K562 (cell line): ENCODE measurements around the gene PTPN20. TPM values are rescaled to one million over a fixed set of nuclear protein-coding genes. Genes with fewer than 3 reads are reported as not detected.
"Not testable (repeated sequence)": the region's sequence is repeated elsewhere in the genome, so short reads cannot be mapped to it uniquely, and the experiment has no call there.

Source experiments
- ATAC-seq: fragments of 200-7000 bp; cut with Tn5 transposase; 3 replicates; pipeline ENCODE4 v1.9.1; 2020; ENCODE audit warnings: moderate library complexity
- BruUV-seq: library from RNA; stranded (reverse); fragments of 400-500 nt; replicated peaks from 2 replicates; lab custom pipeline; 2021; lab: Mats Ljungman, UMichigan
- CTCF ChIA-PET: fragments of 300-600 bp; formaldehyde crosslinking; extraction: SDS; loops from one replicate; lab custom pipeline; 2021; ENCODE audit warnings: low intra/inter-chr PET ratio; lab: Yijun Ruan, JAX
- POLR2A ChIA-PET: fragments of 300-600, 350-650 bp; sonication (Branson Sonifier 250); formaldehyde crosslinking; extraction: SDS; loops from one replicate; lab custom pipeline; 2021; ENCODE audit warnings: antibody characterized with exemption, inconsistent platforms; lab: Yijun Ruan, JAX
- DNase-seq, 4 experiments: peaks; one replicate each; pipeline versions ENCODE4 v3.0.0 to v3.0.0-alpha.2; 2011 to 2018; ENCODE audit warnings: low spot score in 3 of 4, mixed read lengths in 3 of 4; ENCODE audit errors: extremely low read depth in 1 of 4
- FAIRE-seq: peaks from 2 replicates; lab custom pipeline; 2011; peaks lifted over from hg19 to GRCh38; lab: Jason Lieb, UNC
- H2AFZ ChIP-seq: 2 replicates; pipeline ENCODE4 v1.6.0; 2011; ENCODE audit warnings: low read depth, low read length, control low read depth, inconsistent platforms
- H3K27ac ChIP-seq: fragments of 200-600 bp; 3 replicates; pipeline ENCODE4 v1.8.0; 2011; ENCODE audit warnings: low read depth, mild to moderate bottlenecking, control low read depth, inconsistent platforms, low read length, moderate library complexity, mixed read lengths; ENCODE audit errors: extremely low read depth
- H3K27me3 ChIP-seq, 2 experiments: fragments of 300-600 bp in 1 of 2; 2 replicates in 1 of 2; 3 replicates in 1 of 2; pipeline versions ENCODE4 v1.6.0 to v1.8.0; 2011; ENCODE audit warnings: inconsistent platforms in 2 of 2, low read length in 2 of 2, mild to moderate bottlenecking in 1 of 2, mixed read lengths in 1 of 2, moderate library complexity in 1 of 2; ENCODE audit not compliant: control insufficient read depth in 2 of 2, insufficient read depth in 2 of 2
- H3K36me3 ChIP-seq: fragments of 300-600 bp; 3 replicates; pipeline ENCODE4 v1.8.0; 2011; ENCODE audit warnings: mild to moderate bottlenecking, low read length, inconsistent platforms; ENCODE audit not compliant: control insufficient read depth, insufficient read depth
- H3K4me1 ChIP-seq, 2 experiments: fragments of 200-600 bp in 1 of 2; replicated peaks in 1 of 2; 2 replicates in 1 of 2; 3 replicates in 1 of 2; pipeline versions ENCODE4 v1.5.1 to v1.8.0; 2011; ENCODE audit warnings: inconsistent platforms in 2 of 2, low read length in 2 of 2, mild to moderate bottlenecking in 1 of 2, mixed read lengths in 1 of 2, moderate library complexity in 1 of 2; ENCODE audit not compliant: control insufficient read depth in 2 of 2, insufficient read depth in 2 of 2
- H3K4me2 ChIP-seq: 2 replicates; pipeline ENCODE4 v1.6.1; 2011; ENCODE audit warnings: low read length, control low read depth, inconsistent platforms, mixed read lengths; ENCODE audit not compliant: insufficient read depth
- H3K4me3 ChIP-seq: fragments of 200-600 bp; sonication (generic), shearing (Covaris generic); 2 replicates; pipeline ENCODE4 v1.5.1; 2016; ENCODE audit warnings: control low read depth, inconsistent platforms
- H3K79me2 ChIP-seq: fragments of 200-600 bp; 3 replicates; pipeline ENCODE4 v1.8.0; 2011; ENCODE audit warnings: low read length, inconsistent platforms; ENCODE audit not compliant: control insufficient read depth, insufficient read depth
- H3K9ac ChIP-seq, 2 experiments: 2 replicates each; pipeline versions ENCODE4 v1.6.0 to v1.6.1; 2011; ENCODE audit warnings: low read depth in 2 of 2, low read length in 2 of 2, control low read depth in 1 of 2, inconsistent platforms in 1 of 2, mild to moderate bottlenecking in 1 of 2, mixed read lengths in 1 of 2; ENCODE audit not compliant: insufficient read depth in 1 of 2
- H3K9me1 ChIP-seq: one replicate; pipeline ENCODE4 v1.6.0; 2011; ENCODE audit warnings: inconsistent platforms, mild to moderate bottlenecking, low read length, moderate library complexity; ENCODE audit not compliant: control insufficient read depth, insufficient read depth
- H3K9me3 ChIP-seq: replicated peaks from 2 replicates; pipeline ENCODE4 v1.5.1; 2011; ENCODE audit warnings: low read depth, low read length, inconsistent platforms; ENCODE audit not compliant: control insufficient read depth, insufficient read depth
- H4K20me1 ChIP-seq: replicated peaks from 2 replicates; pipeline ENCODE4 v1.6.1; 2011; ENCODE audit warnings: low read length, inconsistent platforms, mixed read lengths; ENCODE audit not compliant: control insufficient read depth, insufficient read depth
- WGBS: fragments of 100-300 bp; shearing (Covaris generic); methylation state at CpG from one replicate; pipeline ENCODE4 v1.1.6; 2016; ENCODE audit warnings: low coverage, mixed read lengths; ENCODE audit not compliant: insufficient coverage; ENCODE audit errors: missing lambda C conversion rate; 5-methylcytosine and 5-hydroxymethylcytosine counted together
- in situ Hi-C: fragments of 300-500 bp; cut with MboI; formaldehyde crosslinking; loops from 4 replicates; pipeline ENCODE4 v1.15.0; 2018; ENCODE audit warnings: inconsistent platforms, mixed read lengths
- intact Hi-C: fragments of 100-400 bp; cut with micrococcal nuclease; formaldehyde crosslinking; loops from 2 replicates; pipeline ENCODE4 v1.14.2; 2022
- polyA plus RNA-seq, 8 experiments: library from polyadenylated mRNA; depleted of rRNA in 4 of 8; stranded (reverse) in 5 of 8; unstranded in 3 of 8; fragments of >200 nt; fragmentation: Nextera tagmentation in 2 of 8; fragmentation: Illumina TruSeq in 1 of 8; extraction: Ambion mirVana in 2 of 8; extraction: Trizol in 1 of 8; gene quantifications; 2 replicates each; pipeline versions ENCODE4 v1.2.1 to v1.2.3, GENCODE V29; 2011 to 2014; ENCODE audit warnings: inconsistent platforms in 1 of 8, missing spikeins in 1 of 8
- total RNA-seq, 7 experiments: library from RNA; depleted of rRNA in 6 of 7; stranded (reverse); fragments of >200 nt in 6 of 7; fragmentation: Illumina TruSeq in 2 of 7; extraction: Trizol in 2 of 7; gene quantifications; 2 replicates each; pipeline versions ENCODE4 v1.2.1 to v1.2.3, GENCODE V29; 2011 to 2021; ENCODE audit warnings: low replicate concordance in 1 of 7

PTPN20 gene
- total and polyA plus RNA-seq, 9 of the 15 experiments (the other 6 are each of a cell fraction or from before 2014, with no cell fraction given), result 0.03 to 0.18 (median 0.10) TPM; not detected in 6

DNA sequence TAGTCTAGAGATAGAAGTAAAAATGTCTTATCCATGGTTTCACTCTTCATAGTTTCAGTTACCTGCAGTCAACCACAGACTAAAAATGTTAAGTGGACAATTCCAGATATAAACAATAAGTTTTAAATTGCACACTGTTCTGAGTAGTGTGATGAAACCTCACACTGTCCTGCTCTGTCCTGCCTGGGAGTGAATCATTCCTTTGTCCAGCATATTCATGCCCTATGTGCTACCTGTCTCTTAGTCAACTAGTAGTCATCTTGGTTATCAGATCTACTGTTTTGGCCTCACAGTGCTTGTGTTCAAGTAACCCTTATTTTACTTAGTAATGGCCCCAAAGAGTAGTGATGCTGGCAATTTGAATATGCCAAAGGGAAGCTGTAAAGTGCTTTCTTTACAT, 49.5 kb downstream of the PTPN20 start:
- POLR2A ChIA-PET, H3K9me1 ChIP-seq, H3K9me3 ChIP-seq, H4K20me1 ChIP-seq, BruUV-seq, FAIRE-seq, ATAC-seq, CTCF ChIA-PET, in situ Hi-C loops, H3K4me2 ChIP-seq, H3K36me3 ChIP-seq, H3K4me3 ChIP-seq, H2AFZ ChIP-seq, H3K4me1 ChIP-seq, H3K79me2 ChIP-seq, DNase-seq, intact Hi-C loops, H3K9ac ChIP-seq, H3K27me3 ChIP-seq, H3K27ac ChIP-seq: not testable (repeated sequence)

DNA sequence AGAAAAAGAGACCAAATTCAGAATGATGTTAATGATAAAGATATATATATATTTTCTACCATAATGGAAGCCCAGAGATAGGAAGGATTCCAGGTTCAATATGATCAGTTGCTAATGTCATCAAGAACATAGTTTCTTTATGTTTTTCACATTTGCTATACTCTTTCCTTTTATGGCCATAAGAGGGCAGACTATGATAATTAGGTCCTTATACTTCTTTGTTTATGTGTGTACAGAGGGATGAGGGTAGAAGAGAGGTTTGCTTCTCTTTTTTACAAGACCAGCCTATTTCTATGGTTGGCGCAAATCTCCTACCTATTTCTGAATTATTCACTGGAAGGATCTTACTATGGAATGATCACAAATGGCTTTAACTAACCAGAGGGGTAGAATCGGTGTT, 52.1 kb downstream of the PTPN20 start:
- H3K27ac ChIP-seq, ATAC-seq, CTCF ChIA-PET, POLR2A ChIA-PET, DNase-seq, H3K9me3 ChIP-seq, H3K9me1 ChIP-seq, H2AFZ ChIP-seq, H3K4me1 ChIP-seq, H3K4me2 ChIP-seq, H3K9ac ChIP-seq, in situ Hi-C loops, intact Hi-C loops, FAIRE-seq, H4K20me1 ChIP-seq, H3K79me2 ChIP-seq, H3K27me3 ChIP-seq, H3K4me3 ChIP-seq, BruUV-seq, H3K36me3 ChIP-seq: not testable (repeated sequence)
- WGBS, result 0% methylated on average over 2 of the region's 2 CpGs

DNA sequence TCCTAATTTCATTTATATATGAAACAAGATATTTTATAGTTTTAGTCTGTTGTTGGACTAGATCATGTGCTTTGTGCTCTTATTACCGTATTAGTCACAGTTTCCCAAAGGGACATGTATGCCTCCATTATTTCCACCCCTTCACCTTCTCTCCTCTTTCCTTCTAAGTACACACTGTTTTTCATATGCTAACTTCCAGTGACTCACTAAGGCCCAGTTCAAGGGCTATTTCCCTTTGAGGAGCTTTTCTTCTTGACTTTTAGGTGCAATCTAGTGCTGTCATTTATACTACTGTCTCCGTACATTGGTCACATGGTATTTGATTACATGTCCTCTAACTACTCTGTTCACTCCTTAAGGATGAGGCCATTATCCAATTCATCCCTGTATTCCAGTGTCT, 55.8 kb downstream of the PTPN20 start:
- H2AFZ ChIP-seq, H4K20me1 ChIP-seq, ATAC-seq, H3K27ac ChIP-seq, H3K27me3 ChIP-seq, BruUV-seq, FAIRE-seq, H3K36me3 ChIP-seq, H3K79me2 ChIP-seq, H3K9me1 ChIP-seq, H3K9me3 ChIP-seq, H3K4me2 ChIP-seq, H3K4me3 ChIP-seq, intact Hi-C loops, DNase-seq, CTCF ChIA-PET, POLR2A ChIA-PET, H3K9ac ChIP-seq, H3K4me1 ChIP-seq, in situ Hi-C loops: not testable (repeated sequence)
- 0% methylated on average over 1 of the region's 2 CpGs for WGBS

DNA sequence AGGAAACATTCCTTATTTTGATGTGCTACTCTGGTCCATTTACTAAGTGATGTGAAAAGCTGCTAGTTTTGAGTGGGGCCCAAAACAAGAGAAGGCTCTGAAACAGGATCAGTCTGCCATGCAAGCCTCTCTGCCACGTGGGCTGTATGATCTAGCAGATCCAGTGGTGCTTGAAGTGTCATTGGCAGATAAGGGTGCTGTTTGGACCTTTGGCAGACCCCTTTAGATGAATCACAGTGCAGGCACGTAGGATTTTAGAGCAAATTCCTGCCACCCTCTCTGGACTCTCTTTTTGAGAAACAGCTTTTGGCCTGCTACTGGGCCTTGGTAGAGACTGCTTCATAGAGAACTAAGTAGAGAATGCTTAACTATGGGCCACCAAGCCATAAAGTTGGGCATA, 69.0 kb downstream of the PTPN20 start:
- FAIRE-seq, ATAC-seq, POLR2A ChIA-PET, H3K36me3 ChIP-seq, H3K79me2 ChIP-seq, BruUV-seq, H3K4me2 ChIP-seq, H3K9ac ChIP-seq, H3K27me3 ChIP-seq, CTCF ChIA-PET, DNase-seq, H3K27ac ChIP-seq, H3K9me3 ChIP-seq, intact Hi-C loops, in situ Hi-C loops, H3K4me3 ChIP-seq, H3K4me1 ChIP-seq, H4K20me1 ChIP-seq, H2AFZ ChIP-seq, H3K9me1 ChIP-seq: not testable (repeated sequence)
- no CpG with 5 or more reads among the region's 2 CpGs for WGBS
